ENCODE measurements around the gene KIF18B. TPM values are rescaled to one million over a fixed set of nuclear protein-coding genes. Genes with fewer than 3 reads are reported as not detected.

The KIF18B gene
- total and polyA plus RNA-seq, 9 donors: 0.10 to 0.79 (median 0.17) TPM; not detected in 3

DNA sequence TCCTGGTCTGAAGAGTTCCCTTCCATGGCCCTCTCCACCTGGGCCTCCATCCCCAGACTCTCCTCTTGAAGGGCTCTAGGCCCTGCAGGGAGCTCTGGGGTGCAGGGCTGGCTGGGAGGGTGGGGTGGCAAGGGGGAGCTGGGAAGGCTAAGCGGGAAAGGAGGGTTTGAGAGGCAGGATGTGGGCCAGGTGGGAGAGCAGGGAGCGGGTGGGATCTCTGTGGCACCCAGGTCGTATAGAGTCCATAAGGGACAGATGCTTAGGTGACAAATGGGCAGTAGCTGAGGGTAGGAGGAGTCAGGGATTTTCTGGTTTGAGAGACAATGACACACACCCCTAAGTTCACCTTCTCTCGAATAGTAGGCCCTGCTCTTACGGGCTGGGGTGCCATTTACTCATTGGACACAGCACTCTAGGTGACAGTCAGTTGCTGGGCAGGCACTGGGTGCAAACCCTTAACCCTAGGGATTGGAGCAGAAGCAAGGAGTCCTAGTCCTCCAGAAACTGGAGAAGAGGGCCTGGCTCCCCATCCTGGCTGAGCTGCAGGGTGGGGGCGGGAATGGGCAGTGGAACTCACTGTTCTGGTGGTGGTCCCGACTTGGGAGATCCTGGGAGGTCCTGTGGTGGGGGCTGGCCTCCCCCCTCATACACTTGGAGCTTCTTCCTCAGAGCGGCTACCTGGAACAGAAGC lies 15.3 kb downstream of the KIF18B start:
- H3K36me3 ChIP-seq: no peaks in the 10 kb centered on the region
- DNase-seq: no peak
- no peak overlapping the region for H3K4me3 ChIP-seq
- H3K9me3 ChIP-seq: no peaks in the 10 kb centered on the region
- WGBS, 3 donors: 87 to 91% (median 89%) methylated on average over 6 to 8 of the region's 8 CpGs
- intact Hi-C loops (cut with DNase I): no loop called here
- H3K4me1 ChIP-seq (ENCODE audit: insufficient read depth): no peaks in the 10 kb centered on the region
- H3K27me3 ChIP-seq: no peaks in the 10 kb centered on the region
- no peak for TF ChIP-seq POLR2A (IDR thresholded peaks at IDR 0.05)
- no peak overlapping the region for H3K27ac ChIP-seq

- Histone ChIP-seq H3K27me3 (no peaks in the 10 kb centered on the region), H3K4me3 (no peak overlapping the region), H3K27ac (no peak overlapping the region), H3K4me1 (ENCODE audit: insufficient read depth) (no peaks in the 10 kb centered on the region), H3K36me3 (no peaks in the 10 kb centered on the region), H3K9me3 (no peaks in the 10 kb centered on the region)
- 90 to 94% (median 92%) methylated on average over 5 of the region's 5 CpGs for WGBS, 3 donors
- no peak for DNase-seq
- intact Hi-C loops (cut with DNase I): no loop called here
- TF ChIP-seq EP300 (IDR thresholded peaks at IDR 0.05) (no peak), POLR2A (IDR thresholded peaks at IDR 0.05) (no peak)
- TF ChIP-seq, protein P1, sequence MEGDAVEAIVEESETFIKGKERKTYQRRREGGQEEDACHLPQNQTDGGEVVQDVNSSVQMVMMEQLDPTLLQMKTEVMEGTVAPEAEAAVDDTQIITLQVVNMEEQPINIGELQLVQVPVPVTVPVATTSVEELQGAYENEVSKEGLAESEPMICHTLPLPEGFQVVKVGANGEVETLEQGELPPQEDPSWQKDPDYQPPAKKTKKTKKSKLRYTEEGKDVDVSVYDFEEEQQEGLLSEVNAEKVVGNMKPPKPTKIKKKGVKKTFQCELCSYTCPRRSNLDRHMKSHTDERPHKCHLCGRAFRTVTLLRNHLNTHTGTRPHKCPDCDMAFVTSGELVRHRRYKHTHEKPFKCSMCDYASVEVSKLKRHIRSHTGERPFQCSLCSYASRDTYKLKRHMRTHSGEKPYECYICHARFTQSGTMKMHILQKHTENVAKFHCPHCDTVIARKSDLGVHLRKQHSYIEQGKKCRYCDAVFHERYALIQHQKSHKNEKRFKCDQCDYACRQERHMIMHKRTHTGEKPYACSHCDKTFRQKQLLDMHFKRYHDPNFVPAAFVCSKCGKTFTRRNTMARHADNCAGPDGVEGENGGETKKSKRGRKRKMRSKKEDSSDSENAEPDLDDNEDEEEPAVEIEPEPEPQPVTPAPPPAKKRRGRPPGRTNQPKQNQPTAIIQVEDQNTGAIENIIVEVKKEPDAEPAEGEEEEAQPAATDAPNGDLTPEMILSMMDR (IDR thresholded peaks at IDR 0.05): no peak
Observed at GRCh38 chr17:44931376-44931775, 16.2 kb downstream of the KIF18B start.

GRCh38 chr17:44930667-44931066 lies 16.9 kb downstream of the KIF18B start:
- Histone ChIP-seq H3K27me3 (no peaks in the 10 kb centered on the region), H3K4me1 (ENCODE audit: insufficient read depth) (no peaks in the 10 kb centered on the region), H3K4me3 (no peak overlapping the region), H3K27ac (no peak overlapping the region), H3K36me3 (no peaks in the 10 kb centered on the region), H3K9me3 (no peaks in the 10 kb centered on the region)
- intact Hi-C loops (cut with DNase I): no loop called here
- no peak for DNase-seq
- WGBS, 3 donors: 66 to 72% (median 71%) methylated on average over 6 of the region's 6 CpGs
- no peak for TF ChIP-seq EP300 (IDR thresholded peaks at IDR 0.05)
- no peak for TF ChIP-seq POLR2A (IDR thresholded peaks at IDR 0.05)
- TF ChIP-seq, protein P1 (IDR thresholded peaks at IDR 0.05): no peak

DNA sequence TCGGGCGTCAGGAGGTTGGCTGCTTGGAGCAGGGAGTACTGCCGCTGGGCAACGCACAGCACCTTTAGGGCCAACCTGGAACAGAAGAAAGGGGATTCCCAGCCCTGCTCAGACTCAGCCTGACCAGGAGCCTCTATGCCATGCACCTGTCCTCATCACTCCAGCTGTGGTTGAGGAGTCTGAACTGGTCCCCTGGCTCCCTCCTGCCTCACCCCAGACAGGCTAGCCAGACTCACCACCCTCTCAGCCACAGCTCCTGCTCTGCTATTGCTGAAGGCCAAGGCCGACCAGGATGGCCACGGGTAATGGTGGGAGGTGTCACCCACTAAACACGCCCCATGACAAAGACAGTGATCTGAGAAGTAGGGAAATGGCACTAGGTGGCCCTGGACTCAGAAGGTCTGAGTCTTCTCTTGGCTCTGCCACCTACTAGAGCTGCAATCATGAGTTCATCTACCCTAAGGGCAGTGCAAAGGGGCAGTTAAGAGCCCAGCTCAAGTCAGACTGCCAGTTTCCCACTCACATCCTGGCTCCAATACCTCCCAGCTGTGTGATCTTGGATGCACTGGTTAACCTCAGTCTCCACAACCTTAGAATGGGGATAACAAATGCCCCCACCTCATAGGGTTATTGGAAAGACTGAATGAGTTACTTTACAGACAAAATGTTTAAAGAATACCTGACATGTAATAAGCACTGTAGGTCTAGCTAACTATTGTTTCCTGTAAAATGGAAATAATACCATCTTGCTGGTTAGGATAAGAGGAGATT lies 18.4 kb downstream of the KIF18B start:
- intact Hi-C loops (cut with DNase I): loop anchor here in 1 of 4 donors (5.0 to 10.0 kb wide), 2 partner anchors 93 to 196 kb away; no protein-coding TSS in a partner anchor
- Histone ChIP-seq H3K9me3 (no peaks in the 10 kb centered on the region), H3K27me3 (no peaks in the 10 kb centered on the region), H3K4me1 (ENCODE audit: insufficient read depth) (no peaks in the 10 kb centered on the region), H3K36me3 (no peaks in the 10 kb centered on the region), H3K4me3 (no peak overlapping the region), H3K27ac (no peak overlapping the region)
- DNase-seq: no peak
- TF ChIP-seq, protein P1 (IDR thresholded peaks at IDR 0.05): no peak
- no peak for TF ChIP-seq EP300 (IDR thresholded peaks at IDR 0.05)
- no peak for TF ChIP-seq POLR2A (IDR thresholded peaks at IDR 0.05)
- WGBS, 3 donors: 81 to 90% (median 89%) methylated on average over 7 of the region's 7 CpGs

GRCh38 chr17:44928136-44928535 lies 19.4 kb downstream of the KIF18B start:
- no peak for DNase-seq
- H3K27ac ChIP-seq: no peak overlapping the region

More at GRCh38 chr17:44928136-44928535, 19.4 kb downstream of the KIF18B start:
- TF ChIP-seq POLR2A (IDR thresholded peaks at IDR 0.05): no peak
- TF ChIP-seq, protein P1 (IDR thresholded peaks at IDR 0.05): no peak
- TF ChIP-seq EP300 (IDR thresholded peaks at IDR 0.05): no peak
- H3K9me3 ChIP-seq: no peaks in the 10 kb centered on the region
- no peaks in the 10 kb centered on the region for H3K36me3 ChIP-seq
- intact Hi-C loops (cut with DNase I): loop anchor here in 1 of 4 donors (5.0 to 10.0 kb wide), 2 partner anchors 94 to 197 kb away; no protein-coding TSS in a partner anchor
- no peaks in the 10 kb centered on the region for H3K27me3 ChIP-seq
- 95 to 97% (median 97%) methylated on average over 15 of the region's 15 CpGs for WGBS, 3 donors
- H3K4me1 ChIP-seq (ENCODE audit: insufficient read depth): no peaks in the 10 kb centered on the region
- H3K4me3 ChIP-seq: no peak overlapping the region
